Liver (tissue), 9 donors: Measurements from ENCODE around the gene RSL1D1. TPM values are rescaled to one million over a fixed set of nuclear protein-coding genes. Genes with fewer than 3 reads are reported as not detected.
"Not testable (repeated sequence)": the region's sequence is repeated elsewhere in the genome, so short reads cannot be mapped to it uniquely, and the experiment has no call there.

ENCODE experiments used
- DNase-seq: peaks from one replicate; pipeline ENCODE4 v3.0.0-alpha.2; 2017; ENCODE audit warnings: low spot score
- H3K27ac ChIP-seq, 2 donors: one replicate each; pipeline ENCODE4 v1.7.0; 2013; ENCODE audit warnings: inconsistent platforms in 2 of 2, low read length in 2 of 2, control low read depth in 1 of 2, low read depth in 1 of 2, mild to moderate bottlenecking in 1 of 2
- H3K27me3 ChIP-seq, 4 donors: one replicate each; pipeline versions ENCODE4 v1.6.1 to v1.7.0; 2013; ENCODE audit warnings: low read length in 3 of 4, inconsistent platforms in 1 of 4, mild to moderate bottlenecking in 1 of 4, moderate library complexity in 1 of 4; ENCODE audit not compliant: control insufficient read depth in 4 of 4, insufficient read depth in 4 of 4
- H3K36me3 ChIP-seq, 4 donors: one replicate each; pipeline versions ENCODE4 v1.6.1 to v1.7.0; 2013; ENCODE audit warnings: low read length in 3 of 4, mild to moderate bottlenecking in 3 of 4, low read depth in 1 of 4, moderate library complexity in 1 of 4; ENCODE audit not compliant: control insufficient read depth in 4 of 4, insufficient read depth in 3 of 4
- H3K4me1 ChIP-seq, 4 donors: one replicate each; pipeline versions ENCODE4 v1.6.1 to v1.7.0; 2013; ENCODE audit warnings: low read length in 3 of 4, mild to moderate bottlenecking in 3 of 4, moderate library complexity in 1 of 4; ENCODE audit not compliant: control insufficient read depth in 4 of 4, insufficient read depth in 4 of 4
- H3K4me3 ChIP-seq, 3 donors: one replicate each; pipeline versions ENCODE4 v1.6.1 to v1.7.0; 2013; ENCODE audit warnings: low read length in 3 of 3, control low read depth in 1 of 3, low read depth in 1 of 3, mild to moderate bottlenecking in 1 of 3
- H3K9ac ChIP-seq, 2 donors: one replicate each; pipeline ENCODE4 v1.7.0; 2013; ENCODE audit warnings: low read length in 2 of 2, mild to moderate bottlenecking in 2 of 2, moderate library complexity in 2 of 2, control low read depth in 1 of 2, low read depth in 1 of 2
- H3K9me3 ChIP-seq, 4 donors: one replicate each; pipeline versions ENCODE4 v1.6.1 to v1.7.0; 2013; ENCODE audit warnings: low read length in 3 of 4; ENCODE audit not compliant: control insufficient read depth in 4 of 4
- CTCF ChIP-seq: fragments of 150-350 bp; IDR thresholded peaks from 2 replicates; pipeline ENCODE4 v1.5.1; 2017; ENCODE audit warnings: improper control_type of control experiment, low read depth, low read length; ENCODE audit not compliant: missing input control
- EGR1 ChIP-seq, 2 donors: IDR thresholded peaks; 2 replicates each; pipeline ENCODE4 v1.6.1; 2016 to 2018; ENCODE audit warnings: antibody characterized with exemption in 2 of 2, low read depth in 2 of 2
- FOXA2 ChIP-seq: IDR thresholded peaks from 2 replicates; pipeline ENCODE4 v1.6.1; 2016; ENCODE audit warnings: antibody characterized with exemption
- GABPA ChIP-seq, 2 donors: IDR thresholded peaks in 1 of 2; conservative IDR thresholded peaks in 1 of 2; 2 replicates each; pipeline ENCODE4 v1.6.1; 2016; ENCODE audit warnings: antibody characterized with exemption in 2 of 2, mild to moderate bottlenecking in 1 of 2, moderate library complexity in 1 of 2
- HNF4A ChIP-seq, 2 donors: conservative IDR thresholded peaks; 2 replicates each; pipeline ENCODE4 v1.6.1; 2016; ENCODE audit warnings: antibody characterized with exemption in 2 of 2, mild to moderate bottlenecking in 2 of 2
- HNF4G ChIP-seq: IDR thresholded peaks from 2 replicates; pipeline ENCODE4 v1.6.1; 2016; ENCODE audit warnings: antibody characterized with exemption
- JUND ChIP-seq, 2 donors: IDR thresholded peaks; 2 replicates each; pipeline ENCODE4 v1.6.1; 2016; ENCODE audit warnings: antibody characterized with exemption in 2 of 2
- MAX ChIP-seq: IDR thresholded peaks from 2 replicates; pipeline ENCODE4 v1.6.1; 2016; ENCODE audit warnings: antibody characterized with exemption
- NR2F2 ChIP-seq: IDR thresholded peaks from 2 replicates; pipeline ENCODE4 v1.6.1; 2016; ENCODE audit warnings: antibody characterized with exemption
- RAD21 ChIP-seq, 2 donors: IDR thresholded peaks; 2 replicates each; pipeline ENCODE4 v1.6.1; 2016; ENCODE audit warnings: antibody characterized with exemption in 2 of 2, mild to moderate bottlenecking in 2 of 2
- REST ChIP-seq: IDR thresholded peaks from 2 replicates; pipeline ENCODE4 v1.6.1; 2016; ENCODE audit warnings: antibody characterized with exemption, mild to moderate bottlenecking
- SP1 ChIP-seq: IDR thresholded peaks from 2 replicates; pipeline ENCODE4 v1.6.1; 2018; ENCODE audit warnings: antibody characterized with exemption, mild to moderate bottlenecking
- TAF1 ChIP-seq: conservative IDR thresholded peaks from 2 replicates; pipeline ENCODE4 v1.6.1; 2016; ENCODE audit warnings: antibody characterized with exemption, mild to moderate bottlenecking
- YY1 ChIP-seq: IDR thresholded peaks from 2 replicates; pipeline ENCODE4 v1.6.1; 2016; ENCODE audit warnings: antibody characterized with exemption, mild to moderate bottlenecking
- ZBTB33 ChIP-seq: IDR thresholded peaks from 2 replicates; pipeline ENCODE4 v1.6.1; 2016; ENCODE audit warnings: antibody characterized with exemption
- WGBS: extraction: QIAGEN DNeasy Blood & Tissue Kit; methylation state at CpG from one replicate; pipeline ENCODE4 v1.1.7; 2013; 5-methylcytosine and 5-hydroxymethylcytosine counted together
- polyA plus RNA-seq, 2 donors: library from polyadenylated mRNA; stranded (reverse) in 1 of 2; unstranded in 1 of 2; fragments of 200-250 nt in 1 of 2; fragments of >200 nt in 1 of 2; fragmentation: Nextera tagmentation in 1 of 2; extraction: Ambion mirVana in 1 of 2; gene quantifications; one replicate each; pipeline versions ENCODE4 v1.2.1 to v1.2.3, GENCODE V29; 2013 to 2015
- total RNA-seq, 2 donors: library from RNA; depleted of rRNA; stranded (reverse); fragments of >200 nt; gene quantifications; one replicate each; pipeline ENCODE4 v1.2.3, GENCODE V29; 2014
- donor health status: healthy.
- donor health status: healthy.
- donor health status: healthy.
- donor health status: healthy.
- donor health status: healthy.

The RSL1D1 gene
- total and polyA plus RNA-seq, 4 donors: 35.2 to 59.7 (median 43.3) TPM

- H3K36me3 ChIP-seq: no peaks in the 10 kb centered on the region
- no peak overlapping the region for H3K27ac ChIP-seq
- no peaks in the 10 kb centered on the region for H3K9me3 ChIP-seq
- H3K4me3 ChIP-seq: no peak overlapping the region
- no peak overlapping the region for H3K9ac ChIP-seq
- no peak for DNase-seq
- no peaks in the 10 kb centered on the region for H3K4me1 ChIP-seq
- H3K27me3 ChIP-seq: no peaks in the 10 kb centered on the region
- TF ChIP-seq TAF1 (no peak), GABPA (IDR thresholded peaks at IDR 0.05 in 1 of 2, conservative IDR thresholded peaks at IDR 0.05 in 1 of 2) (no peak), HNF4A (conservative IDR thresholded peaks at IDR 0.05) (no peak), NR2F2 (no peak), REST (no peak)
- WGBS: 90% methylated on average over 5 of the region's 5 CpGs
Observed at GRCh38 chr16:11816123-11816522, 35.2 kb downstream of the RSL1D1 start.

GRCh38 chr16:11814800-11815199 is 36.5 kb downstream of the RSL1D1 start:
- not testable (repeated sequence) for H3K4me3 ChIP-seq, H3K9me3 ChIP-seq, H3K27ac ChIP-seq, H3K27me3 ChIP-seq, DNase-seq, H3K9ac ChIP-seq, H3K36me3 ChIP-seq, H3K4me1 ChIP-seq
- WGBS: 82% methylated on average over 4 of the region's 4 CpGs

- no peaks in the 10 kb centered on the region for H3K4me1 ChIP-seq
- TF ChIP-seq FOXA2 (no peak), SP1 (no peak), ZBTB33 (no peak), GABPA (IDR thresholded peaks at IDR 0.05 in 1 of 2, conservative IDR thresholded peaks at IDR 0.05 in 1 of 2) (no peak), CTCF (no peak), JUND (IDR thresholded peaks at IDR 0.05) (no peak), HNF4G (no peak), MAX (no peak), RAD21 (IDR thresholded peaks at IDR 0.05) (no peak), HNF4A (conservative IDR thresholded peaks at IDR 0.05) (no peak), EGR1 (IDR thresholded peaks at IDR 0.05; ENCODE audit: low read depth in 2 of 2) (no peak), YY1 (no peak), TAF1 (no peak), REST (no peak)
- no peak overlapping the region for H3K4me3 ChIP-seq
- WGBS: 67% methylated on average over 8 of the region's 8 CpGs
- no peak for DNase-seq
- H3K27ac ChIP-seq: no peak overlapping the region
- H3K27me3 ChIP-seq: no peaks in the 10 kb centered on the region
- H3K9ac ChIP-seq: no peak overlapping the region
- no peaks in the 10 kb centered on the region for H3K9me3 ChIP-seq
- H3K36me3 ChIP-seq: no peaks in the 10 kb centered on the region
Observed at GRCh38 chr16:11806721-11807120, 44.6 kb downstream of the RSL1D1 start.
